ENCODE results near the gene SHROOM3. TPM values are rescaled to one million over a fixed set of nuclear protein-coding genes. Genes with fewer than 3 reads are reported as not detected.

Gene SHROOM3
- total RNA-seq, 2 donors from 2014 or later, result 142 to 160 TPM

DNA sequence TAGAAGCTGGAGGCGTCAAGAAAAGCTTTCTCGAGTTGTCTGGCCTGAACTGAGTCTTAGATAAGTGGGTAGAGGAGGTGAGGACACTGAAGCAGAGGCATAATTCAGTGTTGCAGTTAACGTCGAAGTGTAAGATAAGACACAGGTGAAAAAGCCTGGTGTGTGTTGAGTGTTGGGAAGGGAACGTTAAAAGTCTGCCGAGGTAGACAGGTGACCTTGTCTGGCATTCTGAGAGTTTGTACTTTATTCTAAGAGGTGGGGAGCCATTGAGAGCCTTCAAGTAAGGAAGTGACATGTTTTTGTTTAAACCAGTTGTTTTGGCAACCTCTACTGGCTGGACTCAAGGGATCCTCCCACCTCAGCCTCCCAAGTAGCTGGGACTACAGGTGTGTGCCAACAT, 219.1 kb downstream of the SHROOM3 start:
- H3K27ac ChIP-seq, result no peak overlapping the region
- no peaks in the 10 kb centered on the region for H3K4me1 ChIP-seq
- H3K9ac ChIP-seq (ENCODE audit: low read depth in 2 of 2, low read length in 2 of 2), result no peak overlapping the region
- TF ChIP-seq, protein P1, sequence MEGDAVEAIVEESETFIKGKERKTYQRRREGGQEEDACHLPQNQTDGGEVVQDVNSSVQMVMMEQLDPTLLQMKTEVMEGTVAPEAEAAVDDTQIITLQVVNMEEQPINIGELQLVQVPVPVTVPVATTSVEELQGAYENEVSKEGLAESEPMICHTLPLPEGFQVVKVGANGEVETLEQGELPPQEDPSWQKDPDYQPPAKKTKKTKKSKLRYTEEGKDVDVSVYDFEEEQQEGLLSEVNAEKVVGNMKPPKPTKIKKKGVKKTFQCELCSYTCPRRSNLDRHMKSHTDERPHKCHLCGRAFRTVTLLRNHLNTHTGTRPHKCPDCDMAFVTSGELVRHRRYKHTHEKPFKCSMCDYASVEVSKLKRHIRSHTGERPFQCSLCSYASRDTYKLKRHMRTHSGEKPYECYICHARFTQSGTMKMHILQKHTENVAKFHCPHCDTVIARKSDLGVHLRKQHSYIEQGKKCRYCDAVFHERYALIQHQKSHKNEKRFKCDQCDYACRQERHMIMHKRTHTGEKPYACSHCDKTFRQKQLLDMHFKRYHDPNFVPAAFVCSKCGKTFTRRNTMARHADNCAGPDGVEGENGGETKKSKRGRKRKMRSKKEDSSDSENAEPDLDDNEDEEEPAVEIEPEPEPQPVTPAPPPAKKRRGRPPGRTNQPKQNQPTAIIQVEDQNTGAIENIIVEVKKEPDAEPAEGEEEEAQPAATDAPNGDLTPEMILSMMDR (IDR thresholded peaks at IDR 0.05), result no peak
- no peak for DNase-seq
- H3K4me3 ChIP-seq, result no peak overlapping the region
- H3K9me3 ChIP-seq, result no peaks in the 10 kb centered on the region
- no peaks in the 10 kb centered on the region for H3K36me3 ChIP-seq
- no peaks in the 10 kb centered on the region for H3K27me3 ChIP-seq
- intact Hi-C loops (cut with DNase I), result no loop called here

DNA sequence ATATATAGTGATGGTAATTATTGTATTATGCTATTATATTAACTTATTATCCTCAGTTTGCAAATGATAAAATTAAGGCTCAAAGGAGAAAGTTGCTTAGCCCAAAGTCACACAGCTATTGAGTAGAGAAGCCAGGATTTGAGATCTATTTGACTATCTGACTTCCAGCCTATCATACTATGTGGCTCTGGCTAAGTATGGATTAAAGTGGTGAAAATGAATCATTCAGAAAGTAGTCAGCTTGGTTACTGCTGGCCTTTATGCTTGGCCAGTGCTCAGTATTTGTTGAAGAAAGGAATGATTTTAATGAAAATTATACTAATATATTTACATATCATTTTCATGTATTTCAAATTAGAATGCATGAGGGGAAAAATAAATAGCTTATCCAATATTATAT, 219.8 kb downstream of the SHROOM3 start:
- Histone ChIP-seq H3K4me1 (no peaks in the 10 kb centered on the region), H3K27me3 (no peaks in the 10 kb centered on the region), H3K9ac (ENCODE audit: low read depth in 2 of 2, low read length in 2 of 2) (no peak overlapping the region), H3K36me3 (no peaks in the 10 kb centered on the region), H3K4me3 (no peak overlapping the region), H3K9me3 (no peaks in the 10 kb centered on the region), H3K27ac (no peak overlapping the region)
- intact Hi-C loops (cut with DNase I), result no loop called here
- TF ChIP-seq, protein P1 (IDR thresholded peaks at IDR 0.05), result no peak
- DNase-seq, result no peak

DNA sequence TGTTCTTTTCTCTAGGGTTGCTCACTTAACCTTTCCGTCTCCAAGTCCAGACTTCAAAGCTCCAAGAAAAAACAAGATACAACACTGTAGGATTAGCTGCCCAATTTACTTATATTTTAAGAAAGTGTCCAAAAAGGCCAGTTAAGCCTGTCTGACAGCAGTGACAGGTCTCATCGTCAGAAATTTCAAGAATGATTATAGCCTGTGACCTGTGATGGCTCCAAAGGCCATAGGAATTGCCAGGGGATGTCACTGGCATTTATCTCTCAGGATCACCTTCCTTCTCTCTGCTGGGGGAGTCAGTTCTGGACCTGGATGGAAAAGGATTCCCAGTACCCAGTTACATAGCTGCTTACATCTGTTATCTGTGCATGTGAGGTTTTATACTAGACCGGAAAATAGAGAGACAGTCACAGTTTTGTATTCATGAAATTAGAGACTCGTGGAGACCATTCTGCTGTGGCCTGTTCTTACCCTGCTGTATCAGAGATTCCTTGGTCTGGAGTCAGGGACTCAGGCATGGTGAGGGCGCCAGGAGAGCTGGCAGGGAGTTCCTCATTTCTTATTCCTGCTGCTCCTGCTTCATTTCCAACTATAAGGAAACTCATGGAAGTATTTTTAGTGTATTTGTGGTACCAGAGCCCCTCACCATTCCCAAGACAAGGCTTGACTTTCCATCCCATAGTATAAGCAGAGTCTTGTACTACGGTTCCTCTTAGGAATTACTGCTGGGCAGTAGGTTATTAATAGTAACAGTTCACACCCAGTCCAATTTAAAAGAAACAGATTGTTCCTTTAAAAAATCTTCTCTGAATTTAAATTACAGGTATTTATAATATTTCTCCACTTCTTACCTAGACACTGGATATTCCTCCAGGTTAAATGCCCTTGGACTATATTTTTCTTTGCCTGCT, 220.8 kb downstream of the SHROOM3 start:
- intact Hi-C loops (cut with DNase I), result no loop called here
- H3K4me3 ChIP-seq, result no peak overlapping the region
- no peaks in the 10 kb centered on the region for H3K4me1 ChIP-seq
- TF ChIP-seq, protein P1 (IDR thresholded peaks at IDR 0.05), result no peak
- no peak overlapping the region for H3K27ac ChIP-seq
- H3K27me3 ChIP-seq, result no peaks in the 10 kb centered on the region
- H3K9ac ChIP-seq (ENCODE audit: low read depth in 2 of 2, low read length in 2 of 2), result no peak overlapping the region
- H3K36me3 ChIP-seq, result no peaks in the 10 kb centered on the region
- H3K9me3 ChIP-seq, result no peaks in the 10 kb centered on the region
- no peak for DNase-seq

DNA sequence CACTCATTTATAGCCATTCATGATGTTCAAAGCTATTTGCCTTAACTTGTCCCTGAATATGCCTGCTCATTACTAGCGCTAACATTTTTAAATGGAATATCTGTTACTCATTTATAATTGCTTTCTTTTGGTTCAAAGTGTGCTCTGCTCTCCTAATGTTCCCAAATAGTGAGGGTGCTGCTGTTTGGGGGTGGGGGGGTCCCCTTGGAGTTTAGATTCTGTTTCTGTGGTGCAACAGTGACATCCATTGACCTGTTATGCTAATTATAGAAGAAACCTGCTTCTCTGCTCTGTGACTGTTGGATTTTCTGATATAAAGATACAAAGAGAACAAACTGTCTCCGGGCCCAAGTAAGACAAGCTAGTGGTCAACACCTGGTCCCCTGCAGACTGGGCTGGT, 222.4 kb downstream of the SHROOM3 start:
- DNase-seq, result no peak
- Histone ChIP-seq H3K36me3 (no peaks in the 10 kb centered on the region), H3K27ac (peak overlapping the region; percentile 3), H3K4me3 (no peak overlapping the region), H3K9ac (ENCODE audit: low read depth in 2 of 2, low read length in 2 of 2) (no peak overlapping the region), H3K9me3 (no peaks in the 10 kb centered on the region), H3K4me1 (no peaks in the 10 kb centered on the region), H3K27me3 (no peaks in the 10 kb centered on the region)
- TF ChIP-seq, protein P1 (IDR thresholded peaks at IDR 0.05), result no peak
- intact Hi-C loops (cut with DNase I), result no loop called here

DNA sequence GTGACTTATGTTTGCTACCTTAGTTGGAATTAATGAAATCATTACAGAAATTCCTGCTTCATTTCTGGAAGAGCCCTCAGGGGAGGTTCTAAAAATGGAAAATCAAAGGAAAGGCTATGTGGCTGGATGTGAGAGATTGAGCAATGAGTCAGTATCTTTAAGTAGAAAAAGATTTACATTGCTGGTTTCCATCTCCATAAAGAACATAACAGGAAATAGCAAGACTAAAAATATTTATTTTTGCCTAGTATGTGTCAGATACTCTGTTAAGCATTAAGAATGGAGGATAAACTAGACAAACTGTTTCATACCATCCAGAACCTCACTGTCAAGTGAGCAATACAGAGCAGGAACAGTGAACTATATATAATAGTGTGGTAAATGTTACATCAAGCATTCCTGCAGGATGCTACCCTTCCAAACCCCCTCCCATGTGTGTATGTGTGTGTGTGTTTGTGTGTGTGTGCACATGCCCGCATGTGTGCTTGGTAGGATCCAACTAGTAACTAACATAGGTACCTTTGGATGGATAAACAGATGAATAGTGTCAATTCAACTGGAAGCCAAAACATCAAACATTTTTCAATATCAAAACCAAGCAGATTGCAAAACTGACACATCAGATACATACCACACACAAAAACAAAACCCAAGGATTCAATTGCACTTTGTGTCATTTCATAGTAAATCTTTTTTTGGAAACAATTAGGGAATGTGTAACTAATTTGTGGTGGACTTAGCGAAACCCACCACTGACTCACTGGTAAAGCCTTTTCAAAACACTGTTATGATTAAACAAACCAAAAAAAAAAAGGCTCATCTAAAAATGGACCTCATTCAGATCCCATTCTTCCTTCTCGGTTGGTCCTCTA, 223.4 kb downstream of the SHROOM3 start:
- DNase-seq, result no peak
- H3K9me3 ChIP-seq, result no peaks in the 10 kb centered on the region
- H3K27ac ChIP-seq, result peak overlapping the region; percentile 24
- TF ChIP-seq, protein P1 (IDR thresholded peaks at IDR 0.05), result no peak
- H3K4me3 ChIP-seq, result no peak overlapping the region
- no peaks in the 10 kb centered on the region for H3K27me3 ChIP-seq
- intact Hi-C loops (cut with DNase I), result no loop called here
- H3K36me3 ChIP-seq, result no peaks in the 10 kb centered on the region
- H3K9ac ChIP-seq (ENCODE audit: low read depth in 2 of 2, low read length in 2 of 2), result no peak overlapping the region
- H3K4me1 ChIP-seq, result no peaks in the 10 kb centered on the region

Measured in colonic mucosa (tissue), 4 donors.